Measurements from ENCODE around the gene MED17.

GRCh38 chr11:93813974-93814373 lies 29.9 kb downstream of the MED17 start:
- TF ChIP-seq POLR2A (IDR thresholded peaks at IDR 0.05; ENCODE audit: low read length) (no peak), GATA1 (IDR thresholded peaks at IDR 0.05; ENCODE audit: low read depth, low read length) (no peak)
